K562 (cell line): ENCODE measurements around the gene DNAJC12. TPM values are rescaled to one million over a fixed set of nuclear protein-coding genes. Genes with fewer than 3 reads are reported as not detected.

Source experiments
- ATAC-seq: fragments of 200-7000 bp; cut with Tn5 transposase; 3 replicates; pipeline ENCODE4 v1.9.1; 2020; ENCODE audit warnings: moderate library complexity
- BruUV-seq: library from RNA; stranded (reverse); fragments of 400-500 nt; replicated peaks from 2 replicates; lab custom pipeline; 2021; lab: Mats Ljungman, UMichigan
- CTCF ChIA-PET: fragments of 300-600 bp; formaldehyde crosslinking; extraction: SDS; loops from one replicate; lab custom pipeline; 2021; ENCODE audit warnings: low intra/inter-chr PET ratio; lab: Yijun Ruan, JAX
- POLR2A ChIA-PET: fragments of 300-600, 350-650 bp; sonication (Branson Sonifier 250); formaldehyde crosslinking; extraction: SDS; loops from one replicate; lab custom pipeline; 2021; ENCODE audit warnings: antibody characterized with exemption, inconsistent platforms; lab: Yijun Ruan, JAX
- DNase-seq, 4 experiments: peaks; one replicate each; pipeline versions ENCODE4 v3.0.0 to v3.0.0-alpha.2; 2011 to 2018; ENCODE audit warnings: low spot score in 3 of 4, mixed read lengths in 3 of 4; ENCODE audit errors: extremely low read depth in 1 of 4
- FAIRE-seq: peaks from 2 replicates; lab custom pipeline; 2011; peaks lifted over from hg19 to GRCh38; lab: Jason Lieb, UNC
- H2AFZ ChIP-seq: 2 replicates; pipeline ENCODE4 v1.6.0; 2011; ENCODE audit warnings: low read depth, low read length, control low read depth, inconsistent platforms
- H3K27ac ChIP-seq: fragments of 200-600 bp; 3 replicates; pipeline ENCODE4 v1.8.0; 2011; ENCODE audit warnings: low read depth, mild to moderate bottlenecking, control low read depth, inconsistent platforms, low read length, moderate library complexity, mixed read lengths; ENCODE audit errors: extremely low read depth
- H3K27me3 ChIP-seq, 2 experiments: fragments of 300-600 bp in 1 of 2; 2 replicates in 1 of 2; 3 replicates in 1 of 2; pipeline versions ENCODE4 v1.6.0 to v1.8.0; 2011; ENCODE audit warnings: inconsistent platforms in 2 of 2, low read length in 2 of 2, mild to moderate bottlenecking in 1 of 2, mixed read lengths in 1 of 2, moderate library complexity in 1 of 2; ENCODE audit not compliant: control insufficient read depth in 2 of 2, insufficient read depth in 2 of 2
- H3K36me3 ChIP-seq: fragments of 300-600 bp; 3 replicates; pipeline ENCODE4 v1.8.0; 2011; ENCODE audit warnings: mild to moderate bottlenecking, low read length, inconsistent platforms; ENCODE audit not compliant: control insufficient read depth, insufficient read depth
- H3K4me1 ChIP-seq, 2 experiments: fragments of 200-600 bp in 1 of 2; replicated peaks in 1 of 2; 2 replicates in 1 of 2; 3 replicates in 1 of 2; pipeline versions ENCODE4 v1.5.1 to v1.8.0; 2011; ENCODE audit warnings: inconsistent platforms in 2 of 2, low read length in 2 of 2, mild to moderate bottlenecking in 1 of 2, mixed read lengths in 1 of 2, moderate library complexity in 1 of 2; ENCODE audit not compliant: control insufficient read depth in 2 of 2, insufficient read depth in 2 of 2
- H3K4me2 ChIP-seq: 2 replicates; pipeline ENCODE4 v1.6.1; 2011; ENCODE audit warnings: low read length, control low read depth, inconsistent platforms, mixed read lengths; ENCODE audit not compliant: insufficient read depth
- H3K4me3 ChIP-seq: fragments of 200-600 bp; sonication (generic), shearing (Covaris generic); 2 replicates; pipeline ENCODE4 v1.5.1; 2016; ENCODE audit warnings: control low read depth, inconsistent platforms
- H3K79me2 ChIP-seq: fragments of 200-600 bp; 3 replicates; pipeline ENCODE4 v1.8.0; 2011; ENCODE audit warnings: low read length, inconsistent platforms; ENCODE audit not compliant: control insufficient read depth, insufficient read depth
- H3K9ac ChIP-seq, 2 experiments: 2 replicates each; pipeline versions ENCODE4 v1.6.0 to v1.6.1; 2011; ENCODE audit warnings: low read depth in 2 of 2, low read length in 2 of 2, control low read depth in 1 of 2, inconsistent platforms in 1 of 2, mild to moderate bottlenecking in 1 of 2, mixed read lengths in 1 of 2; ENCODE audit not compliant: insufficient read depth in 1 of 2
- H3K9me1 ChIP-seq: one replicate; pipeline ENCODE4 v1.6.0; 2011; ENCODE audit warnings: inconsistent platforms, mild to moderate bottlenecking, low read length, moderate library complexity; ENCODE audit not compliant: control insufficient read depth, insufficient read depth
- H3K9me3 ChIP-seq: replicated peaks from 2 replicates; pipeline ENCODE4 v1.5.1; 2011; ENCODE audit warnings: low read depth, low read length, inconsistent platforms; ENCODE audit not compliant: control insufficient read depth, insufficient read depth
- H4K20me1 ChIP-seq: replicated peaks from 2 replicates; pipeline ENCODE4 v1.6.1; 2011; ENCODE audit warnings: low read length, inconsistent platforms, mixed read lengths; ENCODE audit not compliant: control insufficient read depth, insufficient read depth
- ASH1L ChIP-seq: fragments of 450-650 bp; IDR thresholded peaks from 2 replicates; pipeline ENCODE4 v1.6.1; 2018; ENCODE audit warnings: borderline replicate concordance, mild to moderate bottlenecking, low read depth; ENCODE audit not compliant: partially characterized antibody
- E2F6 ChIP-seq, 2 experiments: IDR thresholded peaks; 2 replicates each; pipeline ENCODE4 v1.6.1; 2011; ENCODE audit warnings: borderline replicate concordance in 1 of 2, control low read depth in 1 of 2, low read depth in 1 of 2, low read length in 1 of 2, mild to moderate bottlenecking in 1 of 2, mixed read lengths in 1 of 2, moderate library complexity in 1 of 2; ENCODE audit not compliant: insufficient read depth in 1 of 2, insufficient read length in 1 of 2, poor library complexity in 1 of 2, severe bottlenecking in 1 of 2; ENCODE audit errors: extremely low read depth in 1 of 2
- FOXJ3 ChIP-seq: sonication (generic); formaldehyde crosslinking; IDR thresholded peaks from 2 replicates; pipeline ENCODE4 v1.4.0; 2020; ENCODE audit warnings: mild to moderate bottlenecking, missing genetic modification reagents
- HEY1 ChIP-seq: fragments of 250-450 bp; sonication (Bioruptor Pico); IDR thresholded peaks from 2 replicates; pipeline ENCODE4 v1.5.0; 2020; ENCODE audit warnings: mild to moderate bottlenecking, moderate library complexity, borderline replicate concordance
- ILF3 ChIP-seq: fragments of 450-650 bp; IDR thresholded peaks from 2 replicates; pipeline ENCODE4 v1.6.1; 2018; ENCODE audit warnings: antibody characterized with exemption, mild to moderate bottlenecking, moderate library complexity, borderline replicate concordance
- LARP7 ChIP-seq: fragments of 450-650 bp; IDR thresholded peaks from 2 replicates; pipeline ENCODE4 v1.6.1; 2016
- MXI1 ChIP-seq: IDR thresholded peaks from 2 replicates; pipeline ENCODE4 v1.6.1; 2011; ENCODE audit warnings: low read depth, mild to moderate bottlenecking, improper control_type of control experiment, low read length
- NUFIP1 ChIP-seq: fragments of 450-650 bp; IDR thresholded peaks from 2 replicates; pipeline ENCODE4 v1.6.1; 2018; ENCODE audit not compliant: partially characterized antibody
- PRMT5 ChIP-seq: sonication (generic); formaldehyde crosslinking; IDR thresholded peaks from 2 replicates; pipeline ENCODE4 v1.5.0; 2020; ENCODE audit warnings: missing genetic modification reagents
- TEAD1 ChIP-seq, 2 experiments: fragments of 450-650 bp in 1 of 2; sonication (generic) in 1 of 2; formaldehyde crosslinking; IDR thresholded peaks; 2 replicates each; pipeline versions ENCODE4 v1.4.0 to v1.8.0; 2020 to 2022; ENCODE audit warnings: mild to moderate bottlenecking in 2 of 2, missing genetic modification reagents in 1 of 2
- U2AF2 ChIP-seq: fragments of 200-400 bp; formaldehyde crosslinking; optimal IDR thresholded peaks from 2 replicates; pipeline ENCODE3; 2017; ENCODE audit warnings: low read depth, mild to moderate bottlenecking, low read length
- ZNF274 ChIP-seq: IDR thresholded peaks from 2 replicates; pipeline ENCODE4 v1.6.1; 2011; ENCODE audit warnings: low read depth, mild to moderate bottlenecking, low read length, moderate library complexity, borderline replicate concordance
- ZNF507 ChIP-seq: conservative IDR thresholded peaks from 2 replicates; pipeline ENCODE4 v1.6.1; 2017; ENCODE audit warnings: missing genetic modification characterization, missing compliant biosample characterization
- WGBS: fragments of 100-300 bp; shearing (Covaris generic); methylation state at CpG from one replicate; pipeline ENCODE4 v1.1.6; 2016; ENCODE audit warnings: low coverage, mixed read lengths; ENCODE audit not compliant: insufficient coverage; ENCODE audit errors: missing lambda C conversion rate; 5-methylcytosine and 5-hydroxymethylcytosine counted together
- in situ Hi-C: fragments of 300-500 bp; cut with MboI; formaldehyde crosslinking; loops from 4 replicates; pipeline ENCODE4 v1.15.0; 2018; ENCODE audit warnings: inconsistent platforms, mixed read lengths
- intact Hi-C: fragments of 100-400 bp; cut with micrococcal nuclease; formaldehyde crosslinking; loops from 2 replicates; pipeline ENCODE4 v1.14.2; 2022
- polyA plus RNA-seq, 8 experiments: library from polyadenylated mRNA; depleted of rRNA in 4 of 8; stranded (reverse) in 5 of 8; unstranded in 3 of 8; fragments of >200 nt; fragmentation: Nextera tagmentation in 2 of 8; fragmentation: Illumina TruSeq in 1 of 8; extraction: Ambion mirVana in 2 of 8; extraction: Trizol in 1 of 8; gene quantifications; 2 replicates each; pipeline versions ENCODE4 v1.2.1 to v1.2.3, GENCODE V29; 2011 to 2014; ENCODE audit warnings: inconsistent platforms in 1 of 8, missing spikeins in 1 of 8
- total RNA-seq, 7 experiments: library from RNA; depleted of rRNA in 6 of 7; stranded (reverse); fragments of >200 nt in 6 of 7; fragmentation: Illumina TruSeq in 2 of 7; extraction: Trizol in 2 of 7; gene quantifications; 2 replicates each; pipeline versions ENCODE4 v1.2.1 to v1.2.3, GENCODE V29; 2011 to 2021; ENCODE audit warnings: low replicate concordance in 1 of 7
- TF ChIP-seq, protein P1 (sequence below): sonication (generic); formaldehyde crosslinking; IDR thresholded peaks from 2 replicates; pipeline ENCODE4 v1.8.0; 2022; ENCODE audit warnings: mild to moderate bottlenecking, missing genetic modification reagents
- TF ChIP-seq, protein P2 (sequence below): fragments of 200-800 bp; sonication (Bioruptor generic); IDR thresholded peaks from 2 replicates; pipeline ENCODE4 v1.6.1; 2017; ENCODE audit warnings: missing genetic modification characterization, missing compliant biosample characterization

The DNAJC12 gene
- total and polyA plus RNA-seq, 9 of the 15 experiments (the other 6 are each of a cell fraction or from before 2014, with no cell fraction given), result 7.4 to 95.9 (median 68.5) TPM

GRCh38 chr10:67794909-67795460, 43.0 kb downstream of the DNAJC12 start:
- H3K27me3 ChIP-seq, result no peaks in the 10 kb centered on the region
- H4K20me1 ChIP-seq, result no peaks in the 10 kb centered on the region
- intact Hi-C loops (loop anchor here (10.0 kb wide), 1 partner anchor 540 kb away; the partner anchor contains the start of genes HNRNPH3 and PBLD), in situ Hi-C loops (no loop called here)
- no TSS peak for BruUV-seq
- no peaks in the 10 kb centered on the region for H3K9me3 ChIP-seq
- H3K4me3 ChIP-seq, result no peak overlapping the region
- H3K4me2 ChIP-seq, result peak overlapping the region; percentile 33; the same call in 1 of the 2 replicates
- H3K27ac ChIP-seq, result peak overlapping the region; percentile 58; the same call in 2 of the 3 replicates
- peak in 1 of 4 experiments; percentile 29 for DNase-seq
- FAIRE-seq, result peak; percentile 35
- H2AFZ ChIP-seq, result peak overlapping the region; percentile 80
- peaks cover 0 to 16% of the 10 kb centered on the region in 2 experiments; a peak in 3 of 5 replicates for H3K4me1 ChIP-seq
- CTCF ChIA-PET, result no interaction called here
- WGBS, result 9% methylated on average over 3 of the region's 3 CpGs
- H3K36me3 ChIP-seq, result no peaks in the 10 kb centered on the region
- peak; percentile 72 for ATAC-seq
- H3K9me1 ChIP-seq, result no peaks in the 10 kb centered on the region
- no peaks in the 10 kb centered on the region for H3K79me2 ChIP-seq
- POLR2A ChIA-PET, result interaction anchor here (0.9 kb wide), 1 partner anchor 538 kb away, joined by 5 read pairs; the partner anchor contains the start of gene PBLD
- H3K9ac ChIP-seq, result no peak overlapping the region
- TF ChIP-seq, protein P1, sequence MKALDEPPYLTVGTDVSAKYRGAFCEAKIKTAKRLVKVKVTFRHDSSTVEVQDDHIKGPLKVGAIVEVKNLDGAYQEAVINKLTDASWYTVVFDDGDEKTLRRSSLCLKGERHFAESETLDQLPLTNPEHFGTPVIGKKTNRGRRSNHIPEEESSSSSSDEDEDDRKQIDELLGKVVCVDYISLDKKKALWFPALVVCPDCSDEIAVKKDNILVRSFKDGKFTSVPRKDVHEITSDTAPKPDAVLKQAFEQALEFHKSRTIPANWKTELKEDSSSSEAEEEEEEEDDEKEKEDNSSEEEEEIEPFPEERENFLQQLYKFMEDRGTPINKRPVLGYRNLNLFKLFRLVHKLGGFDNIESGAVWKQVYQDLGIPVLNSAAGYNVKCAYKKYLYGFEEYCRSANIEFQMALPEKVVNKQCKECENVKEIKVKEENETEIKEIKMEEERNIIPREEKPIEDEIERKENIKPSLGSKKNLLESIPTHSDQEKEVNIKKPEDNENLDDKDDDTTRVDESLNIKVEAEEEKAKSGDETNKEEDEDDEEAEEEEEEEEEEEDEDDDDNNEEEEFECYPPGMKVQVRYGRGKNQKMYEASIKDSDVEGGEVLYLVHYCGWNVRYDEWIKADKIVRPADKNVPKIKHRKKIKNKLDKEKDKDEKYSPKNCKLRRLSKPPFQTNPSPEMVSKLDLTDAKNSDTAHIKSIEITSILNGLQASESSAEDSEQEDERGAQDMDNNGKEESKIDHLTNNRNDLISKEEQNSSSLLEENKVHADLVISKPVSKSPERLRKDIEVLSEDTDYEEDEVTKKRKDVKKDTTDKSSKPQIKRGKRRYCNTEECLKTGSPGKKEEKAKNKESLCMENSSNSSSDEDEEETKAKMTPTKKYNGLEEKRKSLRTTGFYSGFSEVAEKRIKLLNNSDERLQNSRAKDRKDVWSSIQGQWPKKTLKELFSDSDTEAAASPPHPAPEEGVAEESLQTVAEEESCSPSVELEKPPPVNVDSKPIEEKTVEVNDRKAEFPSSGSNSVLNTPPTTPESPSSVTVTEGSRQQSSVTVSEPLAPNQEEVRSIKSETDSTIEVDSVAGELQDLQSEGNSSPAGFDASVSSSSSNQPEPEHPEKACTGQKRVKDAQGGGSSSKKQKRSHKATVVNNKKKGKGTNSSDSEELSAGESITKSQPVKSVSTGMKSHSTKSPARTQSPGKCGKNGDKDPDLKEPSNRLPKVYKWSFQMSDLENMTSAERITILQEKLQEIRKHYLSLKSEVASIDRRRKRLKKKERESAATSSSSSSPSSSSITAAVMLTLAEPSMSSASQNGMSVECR (CRISPR knock-in tag), result no peak
- TF ChIP-seq E2F6 (IDR thresholded peaks at IDR 0.05; ENCODE audit: borderline replicate concordance in 1 of 2, extremely low read depth in 1 of 2, insufficient read depth in 1 of 2, insufficient read length in 1 of 2, low read depth in 1 of 2, low read length in 1 of 2, poor library complexity in 1 of 2, severe bottlenecking in 1 of 2) (no peak), PRMT5 (no peak), TEAD1 (CRISPR knock-in tag; IDR thresholded peaks at IDR 0.05) (no peak), HEY1 (CRISPR knock-in tag) (no peak), MXI1 (no peak), ZNF507 (tag) (no peak), FOXJ3 (CRISPR knock-in tag) (no peak), ZNF274 (no peak), ILF3 (no peak), U2AF2 (no peak), LARP7 (no peak), NUFIP1 (no peak), ASH1L (no peak)
- TF ChIP-seq, protein P2, sequence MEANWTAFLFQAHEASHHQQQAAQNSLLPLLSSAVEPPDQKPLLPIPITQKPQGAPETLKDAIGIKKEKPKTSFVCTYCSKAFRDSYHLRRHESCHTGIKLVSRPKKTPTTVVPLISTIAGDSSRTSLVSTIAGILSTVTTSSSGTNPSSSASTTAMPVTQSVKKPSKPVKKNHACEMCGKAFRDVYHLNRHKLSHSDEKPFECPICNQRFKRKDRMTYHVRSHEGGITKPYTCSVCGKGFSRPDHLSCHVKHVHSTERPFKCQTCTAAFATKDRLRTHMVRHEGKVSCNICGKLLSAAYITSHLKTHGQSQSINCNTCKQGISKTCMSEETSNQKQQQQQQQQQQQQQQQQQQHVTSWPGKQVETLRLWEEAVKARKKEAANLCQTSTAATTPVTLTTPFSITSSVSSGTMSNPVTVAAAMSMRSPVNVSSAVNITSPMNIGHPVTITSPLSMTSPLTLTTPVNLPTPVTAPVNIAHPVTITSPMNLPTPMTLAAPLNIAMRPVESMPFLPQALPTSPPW (CRISPR knock-in tag), result no peak
